Adrenal gland (tissue), 5 donors: ENCODE measurements around the gene FAM53C.

ENCODE experiments used
- CTCF ChIP-seq, 6 experiments: fragments of 450-650 bp in 4 of 6; fragments of 200-600 bp in 2 of 6; sonication (generic) in 1 of 6; IDR thresholded peaks; 1 replicate in 5 of 6; 2 replicates in 1 of 6; pipeline versions ENCODE4 v1.5.1 to v1.8.0; 2016 to 2021; ENCODE audit warnings: antibody characterized with exemption in 6 of 6, mild to moderate bottlenecking in 2 of 6, moderate library complexity in 1 of 6
- POLR2A ChIP-seq, 2 donors: fragments of 450-650 bp; IDR thresholded peaks; one replicate each; pipeline ENCODE4 v1.6.1; 2017; ENCODE audit warnings: antibody characterized with exemption in 2 of 2, mild to moderate bottlenecking in 2 of 2, moderate library complexity in 1 of 2
- donor health status: DM: no; HTN: no; CAD: no.

- no peak for TF ChIP-seq CTCF (IDR thresholded peaks at IDR 0.05)
- no peak for TF ChIP-seq POLR2A (IDR thresholded peaks at IDR 0.05)
Observed at GRCh38 chr5:138372653-138373052, 34.6 kb downstream of the FAM53C start.
